ENCODE results near the gene UBTD2. TPM values are rescaled to one million over a fixed set of nuclear protein-coding genes. Genes with fewer than 3 reads are reported as not detected.

Gene UBTD2
- total RNA-seq, 2 donors from 2014 or later, result 16.1 to 17.8 TPM

DNA sequence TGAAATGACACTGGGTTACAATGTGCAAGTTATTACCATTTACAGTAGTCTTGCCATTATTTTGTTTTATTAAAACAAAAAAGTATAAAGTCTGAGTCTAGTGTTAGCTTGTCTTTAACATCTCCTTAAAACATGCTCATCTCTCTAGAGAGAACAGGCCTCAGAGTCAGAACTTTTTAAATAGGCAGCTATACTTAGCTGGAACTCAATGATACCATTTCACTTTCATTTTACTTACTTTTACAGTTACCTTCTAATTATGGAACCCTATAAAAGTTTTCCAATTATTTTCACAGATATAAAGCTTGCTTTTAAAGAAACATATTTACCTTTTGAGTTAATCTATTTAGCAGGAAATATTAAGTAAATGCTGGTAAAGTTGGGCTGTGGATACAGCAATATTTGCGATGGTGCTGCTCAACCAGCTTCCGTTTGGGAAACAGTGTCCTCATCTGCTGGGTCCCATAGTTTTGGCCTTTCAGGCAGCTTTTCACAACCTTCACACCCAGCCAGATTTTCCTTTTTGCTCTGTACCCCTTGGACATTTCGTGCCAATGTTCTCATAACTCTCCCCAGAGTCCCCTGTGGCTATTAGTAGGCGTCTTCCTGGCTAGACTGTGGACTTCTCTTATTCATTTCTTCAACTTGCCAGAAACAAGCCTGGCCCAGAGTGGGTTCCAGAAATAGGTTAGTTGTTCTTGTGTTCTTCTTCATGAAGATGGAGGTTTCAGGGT lies 36.3 kb upstream of the UBTD2 start:
- H3K9me3 ChIP-seq, result no peaks in the 10 kb centered on the region
- DNase-seq (ENCODE audit: low spot score) (peak; percentile 8), ATAC-seq (ENCODE audit: insufficient number of reproducible peaks, low FRiP score, low read depth) (peak; percentile 68)
- H3K36me3 ChIP-seq, result no peaks in the 10 kb centered on the region
- H3K4me1 ChIP-seq (ENCODE audit: control insufficient read depth in 1 of 2, low read depth in 2 of 2), result peaks cover 4 to 22% of the 10 kb centered on the region in 2 donors
- H3K4me3 ChIP-seq, result peak overlapping the region; percentile 55
- H3K27ac ChIP-seq, result peak overlapping the region; percentile 7 to 26
- no peaks in the 10 kb centered on the region for H3K27me3 ChIP-seq (replicated peaks; ENCODE audit: insufficient read depth)
- TF ChIP-seq, protein P1, sequence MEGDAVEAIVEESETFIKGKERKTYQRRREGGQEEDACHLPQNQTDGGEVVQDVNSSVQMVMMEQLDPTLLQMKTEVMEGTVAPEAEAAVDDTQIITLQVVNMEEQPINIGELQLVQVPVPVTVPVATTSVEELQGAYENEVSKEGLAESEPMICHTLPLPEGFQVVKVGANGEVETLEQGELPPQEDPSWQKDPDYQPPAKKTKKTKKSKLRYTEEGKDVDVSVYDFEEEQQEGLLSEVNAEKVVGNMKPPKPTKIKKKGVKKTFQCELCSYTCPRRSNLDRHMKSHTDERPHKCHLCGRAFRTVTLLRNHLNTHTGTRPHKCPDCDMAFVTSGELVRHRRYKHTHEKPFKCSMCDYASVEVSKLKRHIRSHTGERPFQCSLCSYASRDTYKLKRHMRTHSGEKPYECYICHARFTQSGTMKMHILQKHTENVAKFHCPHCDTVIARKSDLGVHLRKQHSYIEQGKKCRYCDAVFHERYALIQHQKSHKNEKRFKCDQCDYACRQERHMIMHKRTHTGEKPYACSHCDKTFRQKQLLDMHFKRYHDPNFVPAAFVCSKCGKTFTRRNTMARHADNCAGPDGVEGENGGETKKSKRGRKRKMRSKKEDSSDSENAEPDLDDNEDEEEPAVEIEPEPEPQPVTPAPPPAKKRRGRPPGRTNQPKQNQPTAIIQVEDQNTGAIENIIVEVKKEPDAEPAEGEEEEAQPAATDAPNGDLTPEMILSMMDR (IDR thresholded peaks at IDR 0.05), result no peak

DNA sequence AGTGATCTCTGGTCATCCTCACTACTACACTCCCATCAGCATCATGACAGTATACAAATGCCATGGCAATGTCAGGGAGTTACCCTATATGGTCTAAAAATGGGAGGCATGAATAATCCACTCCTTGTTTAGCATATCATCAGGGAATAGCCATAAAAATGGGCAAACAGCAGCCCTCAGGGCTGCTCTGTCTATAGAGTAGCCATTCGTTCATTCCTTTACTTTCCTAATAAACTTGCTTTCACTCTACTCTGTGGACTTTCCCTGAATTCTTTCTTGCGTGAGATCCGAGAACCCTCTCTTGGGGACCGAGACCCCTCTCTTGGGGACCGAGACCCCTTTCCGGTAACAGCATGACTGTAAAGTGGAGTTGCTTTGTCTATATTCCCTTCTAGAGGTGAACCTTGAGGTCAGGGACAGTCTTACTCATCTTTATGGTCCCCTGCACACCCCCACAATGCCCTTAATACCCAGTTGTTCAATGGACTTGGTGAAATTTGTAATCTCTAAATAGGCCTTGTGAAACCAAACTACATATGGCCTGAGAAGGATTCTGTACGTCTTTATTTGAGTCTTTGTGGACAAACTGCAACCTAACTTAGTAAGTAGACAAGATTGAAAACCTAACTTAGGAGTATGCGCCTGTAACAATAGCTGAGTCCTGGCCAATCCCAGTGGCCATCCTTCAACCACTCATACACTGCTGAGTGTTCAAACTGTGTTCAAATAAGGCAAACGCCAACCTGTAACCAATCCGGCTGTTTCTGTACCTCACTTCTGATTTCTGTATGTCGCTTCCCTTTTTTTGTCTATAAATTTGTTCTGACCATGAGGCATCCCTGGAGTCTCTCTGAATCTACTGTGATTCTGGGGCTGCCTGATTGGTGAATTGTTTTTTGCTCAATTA lies 32.3 kb upstream of the UBTD2 start:
- H3K36me3 ChIP-seq, result no peaks in the 10 kb centered on the region
- TF ChIP-seq, protein P1 (IDR thresholded peaks at IDR 0.05), result no peak
- H3K27ac ChIP-seq, result no peak overlapping the region
- H3K4me3 ChIP-seq, result no peak overlapping the region
- ATAC-seq (ENCODE audit: insufficient number of reproducible peaks, low FRiP score, low read depth), result no peak
- no peaks in the 10 kb centered on the region for H3K27me3 ChIP-seq (replicated peaks; ENCODE audit: insufficient read depth)
- no peak for DNase-seq (ENCODE audit: low spot score)
- no peaks in the 10 kb centered on the region for H3K9me3 ChIP-seq
- peaks cover 4 to 22% of the 10 kb centered on the region in 2 donors for H3K4me1 ChIP-seq (ENCODE audit: control insufficient read depth in 1 of 2, low read depth in 2 of 2)

DNA sequence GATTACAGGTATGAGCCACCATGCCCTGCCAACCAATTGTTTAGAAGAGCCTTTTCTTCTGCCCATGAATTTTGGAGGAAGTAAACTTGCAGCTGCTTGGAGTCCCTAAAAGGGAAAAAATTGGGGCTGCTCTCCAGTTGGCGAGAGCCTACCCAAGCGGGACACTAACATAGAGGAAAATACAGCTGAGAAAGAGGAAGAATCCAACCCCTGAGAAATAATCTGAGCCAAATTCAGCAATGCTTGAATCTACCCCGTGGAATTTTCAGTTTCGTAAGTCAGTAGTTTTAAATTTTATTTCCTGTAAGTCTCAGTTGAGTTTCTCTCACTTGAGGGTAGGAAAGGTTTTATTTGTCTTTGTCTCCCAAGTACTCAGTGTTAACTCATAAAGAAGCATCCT lies 30.4 kb upstream of the UBTD2 start:
- Histone ChIP-seq H3K4me1 (ENCODE audit: control insufficient read depth in 1 of 2, low read depth in 2 of 2) (peaks cover 0 to 2% of the 10 kb centered on the region in 2 donors), H3K36me3 (no peaks in the 10 kb centered on the region), H3K27ac (no peak overlapping the region), H3K27me3 (replicated peaks; ENCODE audit: insufficient read depth) (no peaks in the 10 kb centered on the region), H3K9me3 (no peaks in the 10 kb centered on the region), H3K4me3 (no peak overlapping the region)
- no peak for ATAC-seq (ENCODE audit: insufficient number of reproducible peaks, low FRiP score, low read depth)
- no peak for DNase-seq (ENCODE audit: low spot score)
- TF ChIP-seq, protein P1 (IDR thresholded peaks at IDR 0.05), result no peak

DNA sequence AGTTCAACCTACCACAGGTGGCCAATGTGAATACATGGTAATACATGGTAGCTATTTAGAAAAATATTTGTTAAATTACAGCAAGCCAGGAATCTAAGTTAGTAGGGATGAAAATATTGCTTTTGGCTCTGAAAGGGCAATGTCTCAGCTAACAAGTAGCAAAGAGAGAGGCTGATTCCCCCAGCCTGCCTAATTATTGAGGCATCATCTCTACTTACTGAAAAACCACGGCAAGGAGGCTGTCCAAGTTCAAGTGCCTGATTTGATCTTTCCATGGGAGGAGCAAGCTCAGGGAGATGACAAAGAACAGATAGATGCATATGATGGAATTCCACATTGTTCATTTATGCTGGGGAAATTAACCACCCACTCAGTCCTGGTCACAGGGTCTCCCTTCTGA lies 28.7 kb upstream of the UBTD2 start:
- H3K36me3 ChIP-seq, result no peaks in the 10 kb centered on the region
- no peaks in the 10 kb centered on the region for H3K9me3 ChIP-seq
- H3K4me3 ChIP-seq, result no peak overlapping the region
- no peaks in the 10 kb centered on the region for H3K4me1 ChIP-seq (ENCODE audit: control insufficient read depth in 1 of 2, low read depth in 2 of 2)
- H3K27ac ChIP-seq, result no peak overlapping the region
- ATAC-seq (ENCODE audit: insufficient number of reproducible peaks, low FRiP score, low read depth), result no peak
- TF ChIP-seq, protein P1 (IDR thresholded peaks at IDR 0.05), result no peak
- no peak for DNase-seq (ENCODE audit: low spot score)
- H3K27me3 ChIP-seq (replicated peaks; ENCODE audit: insufficient read depth), result no peaks in the 10 kb centered on the region

DNA sequence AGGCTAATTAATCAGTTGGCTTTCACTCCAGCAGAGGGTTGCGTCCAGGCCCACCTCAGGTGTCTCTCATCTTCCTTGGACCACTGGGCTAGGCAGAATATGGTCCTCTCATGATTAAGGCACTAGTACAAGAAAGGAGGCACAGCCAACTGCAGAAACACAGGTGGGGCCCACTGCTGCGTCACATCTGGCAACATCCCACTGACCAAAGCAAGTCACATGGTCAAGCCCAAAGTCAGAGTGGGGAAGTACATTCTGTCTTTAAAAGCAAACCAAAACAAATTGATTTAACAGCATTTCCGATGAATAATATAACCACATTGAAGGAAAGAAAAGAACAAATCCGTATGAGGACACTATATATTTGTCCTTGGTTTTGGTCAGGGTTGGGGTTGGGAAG lies 28.0 kb upstream of the UBTD2 start:
- DNase-seq (ENCODE audit: low spot score), result no peak
- TF ChIP-seq, protein P1 (IDR thresholded peaks at IDR 0.05), result no peak
- Histone ChIP-seq H3K4me3 (no peak overlapping the region), H3K4me1 (ENCODE audit: control insufficient read depth in 1 of 2, low read depth in 2 of 2) (no peaks in the 10 kb centered on the region), H3K27ac (no peak overlapping the region), H3K27me3 (replicated peaks; ENCODE audit: insufficient read depth) (no peaks in the 10 kb centered on the region), H3K9me3 (no peaks in the 10 kb centered on the region), H3K36me3 (no peaks in the 10 kb centered on the region)
- no peak for ATAC-seq (ENCODE audit: insufficient number of reproducible peaks, low FRiP score, low read depth)

Data from thoracic aorta (tissue), 2 donors.